HepG2 (cell line): ENCODE results near the gene CSNK1A1.

Source experiments
- FOSL2 ChIP-seq: sonication (generic); formaldehyde crosslinking; IDR thresholded peaks from 2 replicates; pipeline ENCODE4 v1.4.0; 2020; ENCODE audit warnings: missing genetic modification reagents
- POLR2A ChIP-seq, 2 experiments: IDR thresholded peaks; 2 replicates each; pipeline ENCODE4 v1.6.1; 2011; ENCODE audit warnings: low read depth in 2 of 2, low read length in 2 of 2, mild to moderate bottlenecking in 1 of 2, moderate library complexity in 1 of 2; ENCODE audit not compliant: insufficient read depth in 1 of 2
- SNRNP70 ChIP-seq: fragments of 200-400 bp; formaldehyde crosslinking; IDR thresholded peaks from 2 replicates; pipeline ENCODE4 v1.6.1; 2017; ENCODE audit warnings: mild to moderate bottlenecking, low read depth, low read length, moderate library complexity
- ZNF10 ChIP-seq: sonication (generic); formaldehyde crosslinking; IDR thresholded peaks from 2 replicates; pipeline ENCODE4 v1.4.0; 2020; ENCODE audit warnings: mild to moderate bottlenecking, low read depth, missing genetic modification reagents, borderline replicate concordance

- TF ChIP-seq FOSL2 (CRISPR knock-in tag), result no peak
- TF ChIP-seq SNRNP70, result no peak
- TF ChIP-seq POLR2A (IDR thresholded peaks at IDR 0.05; ENCODE audit: insufficient read depth in 1 of 2, low read depth in 2 of 2, low read length in 2 of 2), result no peak
- TF ChIP-seq ZNF10 (CRISPR knock-in tag), result no peak
These were observed 27.7 kb upstream of the CSNK1A1 start for GRCh38 chr5:149578896-149579295.
